HG03469 (cell line): Measurements from ENCODE around the gene KIF18B.

Experiments used
- ATAC-seq: cut with Tn5 transposase; IDR thresholded peaks from one replicate; pipeline ENCODE4 v1.9.1; 2021; ENCODE audit warnings: mild to moderate bottlenecking, moderate library complexity, moderate number of reproducible peaks; ENCODE audit not compliant: unreplicated experiment

Gene KIF18B

DNA sequence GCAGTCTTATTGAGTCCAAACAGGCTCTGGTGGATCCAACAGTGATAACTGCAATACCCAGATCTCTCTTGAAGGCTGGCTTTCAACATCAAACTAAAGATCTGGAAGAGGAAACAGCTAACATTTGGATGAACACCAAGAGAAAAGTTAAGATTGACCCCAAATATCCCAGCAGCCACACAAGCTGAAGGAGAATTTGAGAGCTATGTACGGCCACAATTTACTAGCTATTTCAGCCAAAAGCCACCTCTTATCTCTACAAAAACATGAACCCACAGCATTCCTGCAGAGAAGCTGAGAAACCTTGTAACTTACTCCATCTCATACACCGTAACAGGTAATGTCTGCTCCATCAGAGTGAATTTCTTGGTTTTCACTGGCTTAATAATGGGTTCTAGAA, 62.6 kb downstream of the KIF18B start:
- ATAC-seq, result no peak

DNA sequence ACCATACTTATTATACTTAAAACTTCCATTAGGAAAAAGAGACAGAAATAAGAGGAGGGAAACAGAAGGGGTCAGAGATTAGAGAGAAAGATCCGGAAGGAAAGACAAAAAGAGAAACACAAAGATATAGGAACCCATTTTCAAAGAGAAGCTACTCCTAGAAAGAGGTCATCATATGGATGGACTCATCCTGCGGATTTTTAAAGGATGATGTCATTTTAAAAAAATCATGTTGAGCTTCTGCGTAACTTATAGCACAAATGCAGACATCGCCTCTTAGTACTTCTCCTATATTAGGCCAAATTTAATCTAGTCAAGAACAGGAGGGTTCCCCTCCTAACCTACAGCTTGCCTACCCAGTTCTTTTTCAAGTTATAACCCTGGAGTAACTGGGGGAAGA, 66.4 kb downstream of the KIF18B start:
- ATAC-seq, result no peak

DNA sequence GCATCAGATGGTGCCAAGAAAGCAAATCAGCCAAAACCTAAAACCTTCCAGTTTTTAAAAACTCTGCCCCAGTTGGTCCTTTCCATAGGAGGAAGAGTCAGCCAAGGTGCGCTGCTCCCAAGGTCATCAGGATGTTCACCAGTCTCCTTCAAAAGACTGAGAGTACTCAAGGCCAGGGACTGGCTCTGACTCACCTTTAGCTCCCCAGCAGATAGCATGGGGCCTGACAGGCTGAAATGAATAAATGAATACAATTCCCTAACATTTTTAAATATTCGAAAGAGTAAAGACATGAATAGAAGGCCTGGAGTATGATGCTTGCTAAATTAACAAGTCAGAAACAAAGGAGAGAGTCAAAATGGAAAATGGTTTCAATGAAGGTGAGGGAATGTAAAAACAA, 67.5 kb downstream of the KIF18B start:
- ATAC-seq, result no peak

DNA sequence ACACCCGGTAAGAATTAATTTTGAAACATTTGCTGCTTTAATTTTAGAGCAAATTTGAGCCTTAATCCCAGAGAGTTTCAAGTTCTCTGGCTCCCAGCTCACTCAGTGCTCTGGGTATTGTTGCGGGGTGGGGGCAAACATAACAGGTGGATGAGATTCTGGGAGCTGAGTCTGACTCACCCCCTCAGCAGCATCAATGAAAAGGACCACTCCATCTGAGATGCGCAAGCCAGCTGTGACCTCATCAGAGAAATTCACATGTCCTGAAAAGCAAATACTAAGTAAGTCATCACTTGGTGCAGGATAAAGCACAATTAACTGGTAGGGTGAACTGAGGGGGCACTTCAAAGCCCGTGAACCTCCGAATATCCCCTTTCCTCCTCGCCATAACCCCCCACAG, 68.2 kb downstream of the KIF18B start:
- no peak for ATAC-seq

DNA sequence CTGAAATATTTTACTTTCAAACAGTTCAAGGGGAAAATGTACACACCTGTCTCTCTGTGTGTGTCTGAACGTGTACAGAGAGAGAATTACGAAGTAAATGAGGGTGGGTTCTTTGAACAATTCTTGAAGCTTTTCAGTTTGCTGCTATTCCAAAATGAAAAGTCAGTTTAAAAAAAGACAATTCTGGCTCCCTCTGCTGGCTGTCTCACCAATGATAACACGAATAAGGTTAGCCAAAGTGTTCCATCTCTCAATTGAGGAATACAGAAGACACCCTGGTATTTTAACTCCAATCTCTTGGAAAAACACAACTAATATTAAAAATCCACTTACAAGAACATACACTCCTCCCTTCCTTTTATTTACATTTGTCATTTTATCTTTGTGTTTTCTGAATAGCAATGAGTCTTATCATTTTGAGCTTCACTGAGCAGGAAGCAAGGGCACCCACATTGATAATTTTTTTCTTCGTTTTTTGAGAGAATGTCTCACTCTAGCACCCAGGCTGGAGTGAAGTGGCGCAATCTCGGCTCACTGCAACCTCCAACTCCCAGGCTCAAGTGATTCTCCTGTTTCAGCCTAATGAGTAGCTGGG, 68.8 kb downstream of the KIF18B start:
- ATAC-seq, result no peak

DNA sequence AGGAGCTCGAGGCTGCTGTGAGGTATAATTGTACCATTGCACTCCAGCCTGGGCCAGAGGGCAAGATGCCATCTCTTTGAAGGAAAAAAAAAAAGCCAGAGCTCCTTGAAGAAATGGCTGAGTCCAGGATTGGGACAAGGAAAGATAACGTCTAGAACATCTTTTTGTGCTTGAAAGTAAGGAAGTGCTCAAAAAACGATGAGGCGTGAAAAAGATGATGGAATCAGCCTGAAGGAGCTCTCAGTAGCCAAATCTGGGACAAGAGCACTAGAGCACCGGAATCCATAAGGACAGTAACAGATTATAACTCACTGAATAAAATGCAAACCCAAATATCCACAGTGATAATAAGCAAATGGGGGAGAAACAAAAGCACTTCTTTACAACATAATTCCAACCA, 70.5 kb downstream of the KIF18B start:
- no peak for ATAC-seq

DNA sequence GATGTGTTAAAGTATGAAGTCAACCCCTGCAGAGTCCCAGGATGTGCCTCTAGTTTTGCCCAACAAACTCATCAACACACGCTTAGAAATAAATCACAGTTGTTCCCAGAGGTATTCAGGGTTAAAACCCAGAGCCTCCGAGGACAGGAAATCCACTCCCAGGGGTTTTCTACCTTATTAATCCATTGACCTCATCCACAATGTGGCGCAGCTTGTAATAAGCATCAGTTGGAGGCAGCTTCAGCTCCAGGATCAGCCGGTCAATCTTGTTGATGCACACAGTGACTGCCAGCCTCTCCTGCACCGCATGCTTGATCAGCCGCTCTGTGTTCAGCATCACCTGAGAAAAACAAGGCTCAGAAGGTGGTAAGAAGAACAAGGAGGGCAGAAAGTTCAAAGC, 71.8 kb downstream of the KIF18B start:
- no peak for ATAC-seq
